C4-2B (cell line): ENCODE measurements around the gene LDLRAD2.

Experiments
- H3K27ac ChIP-seq: fragments of 450-650 bp; 2 replicates; pipeline ENCODE4 v1.5.1; 2017
- ZFX ChIP-seq: fragments of 450-650 bp; IDR thresholded peaks from 2 replicates; pipeline ENCODE4 v1.6.1; 2017
- TF ChIP-seq, protein P1 (sequence below): fragments of 450-650 bp; conservative IDR thresholded peaks from 2 replicates; pipeline ENCODE4 v1.5.1; 2017; ENCODE audit warnings: mild to moderate bottlenecking

The LDLRAD2 gene

DNA sequence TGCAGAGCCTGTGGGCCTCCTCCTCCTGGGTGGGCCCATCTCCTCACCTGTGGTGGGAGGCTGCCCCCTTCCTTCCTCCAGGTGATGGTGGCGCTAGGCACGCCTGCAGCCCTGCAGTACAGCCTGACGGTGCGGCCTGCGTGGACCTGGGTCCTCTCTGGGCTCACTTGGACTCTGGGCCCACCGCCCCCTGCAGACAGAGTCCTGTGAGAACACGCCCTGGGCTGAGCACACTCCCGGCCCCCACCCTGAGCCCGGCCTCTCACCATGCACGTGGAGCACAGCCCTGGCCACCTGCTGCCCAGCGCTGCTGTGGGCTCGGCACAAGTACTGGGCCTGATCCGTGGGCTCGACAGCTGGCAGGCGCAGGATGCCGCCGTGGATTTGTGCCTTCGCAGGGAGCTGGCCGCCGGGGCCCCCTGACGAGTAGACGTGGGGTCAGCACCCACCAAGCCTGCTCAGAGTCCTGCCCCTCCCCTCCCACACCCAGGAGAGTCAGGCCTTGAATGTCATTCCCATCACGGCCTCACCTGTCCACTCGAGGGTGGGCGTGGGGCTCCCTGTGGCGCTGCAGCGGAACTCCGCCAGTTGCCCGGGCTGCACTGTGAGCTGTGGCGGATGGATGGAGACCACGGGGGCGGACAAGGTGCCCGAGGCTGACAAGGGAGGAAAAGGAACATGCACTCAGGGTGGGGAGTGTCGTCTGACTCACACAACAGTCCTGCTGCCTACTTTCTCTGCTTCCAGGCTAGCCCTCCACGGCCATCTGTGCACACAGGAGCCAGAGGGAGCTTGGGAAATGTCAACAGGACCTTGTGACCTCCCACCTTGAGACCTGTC, 43.4 kb downstream of the LDLRAD2 start:
- no peak overlapping the region for H3K27ac ChIP-seq
- TF ChIP-seq, protein P1, sequence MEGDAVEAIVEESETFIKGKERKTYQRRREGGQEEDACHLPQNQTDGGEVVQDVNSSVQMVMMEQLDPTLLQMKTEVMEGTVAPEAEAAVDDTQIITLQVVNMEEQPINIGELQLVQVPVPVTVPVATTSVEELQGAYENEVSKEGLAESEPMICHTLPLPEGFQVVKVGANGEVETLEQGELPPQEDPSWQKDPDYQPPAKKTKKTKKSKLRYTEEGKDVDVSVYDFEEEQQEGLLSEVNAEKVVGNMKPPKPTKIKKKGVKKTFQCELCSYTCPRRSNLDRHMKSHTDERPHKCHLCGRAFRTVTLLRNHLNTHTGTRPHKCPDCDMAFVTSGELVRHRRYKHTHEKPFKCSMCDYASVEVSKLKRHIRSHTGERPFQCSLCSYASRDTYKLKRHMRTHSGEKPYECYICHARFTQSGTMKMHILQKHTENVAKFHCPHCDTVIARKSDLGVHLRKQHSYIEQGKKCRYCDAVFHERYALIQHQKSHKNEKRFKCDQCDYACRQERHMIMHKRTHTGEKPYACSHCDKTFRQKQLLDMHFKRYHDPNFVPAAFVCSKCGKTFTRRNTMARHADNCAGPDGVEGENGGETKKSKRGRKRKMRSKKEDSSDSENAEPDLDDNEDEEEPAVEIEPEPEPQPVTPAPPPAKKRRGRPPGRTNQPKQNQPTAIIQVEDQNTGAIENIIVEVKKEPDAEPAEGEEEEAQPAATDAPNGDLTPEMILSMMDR, result no peak
- no peak for TF ChIP-seq ZFX

DNA sequence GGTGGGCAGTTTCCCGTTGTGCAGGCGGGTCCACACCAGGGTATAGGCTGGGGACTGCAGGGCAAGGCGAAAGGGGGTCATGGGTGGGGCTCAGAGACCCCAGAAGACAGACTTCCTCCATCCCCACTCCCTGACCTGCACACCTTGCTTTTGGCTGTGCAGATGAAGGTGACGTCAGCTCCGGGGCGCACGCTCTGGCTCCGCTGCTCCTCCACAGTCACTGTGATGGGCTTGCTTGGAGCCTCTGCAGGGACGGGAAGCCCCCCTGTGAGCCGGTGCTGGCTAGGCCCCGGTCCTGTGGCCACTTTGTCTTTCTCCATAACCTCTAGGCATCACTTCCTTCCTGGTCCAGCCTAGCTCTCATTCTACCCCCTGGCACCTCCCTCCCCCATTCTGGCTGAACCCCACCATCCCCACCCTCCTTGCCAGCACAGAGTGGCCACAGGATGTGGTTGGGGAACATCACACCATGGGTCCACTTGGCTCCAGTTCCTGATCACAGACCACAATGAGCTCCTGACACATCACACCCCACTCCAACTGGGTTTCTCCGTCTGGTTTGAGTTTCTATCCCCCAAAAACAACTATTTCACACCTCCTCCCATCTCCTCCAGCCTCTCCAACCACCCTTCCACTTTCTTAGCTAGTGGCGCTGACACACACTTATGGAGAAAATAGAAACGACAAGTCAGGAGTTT, 45.2 kb downstream of the LDLRAD2 start:
- H3K27ac ChIP-seq, result no peak overlapping the region
- no peak for TF ChIP-seq ZFX
- TF ChIP-seq, protein P1, result no peak

DNA sequence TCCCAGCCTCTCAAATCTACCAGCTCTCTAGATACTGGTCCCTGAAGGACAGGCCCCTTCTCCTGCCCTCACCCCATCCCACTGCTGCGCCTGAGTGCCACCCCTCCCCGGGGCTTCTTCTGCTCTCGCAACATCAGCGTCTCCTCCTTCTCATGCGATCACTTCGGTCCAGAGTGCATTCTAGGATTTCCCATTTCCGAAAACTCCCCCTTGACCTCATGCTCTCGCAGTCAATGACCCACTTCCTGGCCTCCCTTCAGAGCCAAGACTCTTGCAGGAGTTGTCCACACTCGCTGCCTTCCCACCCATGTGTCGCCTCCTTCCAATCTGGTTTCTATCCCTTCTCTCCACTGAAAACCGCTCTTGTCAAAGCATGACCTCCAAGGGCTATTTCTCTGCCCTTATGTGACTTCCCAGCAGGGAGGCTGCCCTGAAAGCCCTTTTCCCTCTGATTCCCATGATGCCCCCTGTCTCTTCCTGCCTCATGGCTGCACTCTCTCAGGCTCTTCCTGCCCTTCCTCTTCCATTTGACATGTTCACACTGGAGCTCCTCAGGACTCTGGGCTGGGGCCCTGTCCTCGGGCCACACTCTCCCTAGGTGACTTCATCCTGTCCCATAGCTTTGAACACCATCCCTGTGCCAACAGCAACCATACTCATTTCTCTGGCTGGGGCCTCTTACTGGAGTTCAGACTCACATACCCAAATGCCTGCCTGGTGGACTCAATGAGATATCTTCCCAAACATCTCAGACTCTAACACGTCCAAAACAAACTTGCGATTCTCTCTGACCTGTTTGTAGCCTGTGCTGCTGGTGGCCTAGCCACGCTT, 46.0 kb downstream of the LDLRAD2 start:
- no peak overlapping the region for H3K27ac ChIP-seq

DNA sequence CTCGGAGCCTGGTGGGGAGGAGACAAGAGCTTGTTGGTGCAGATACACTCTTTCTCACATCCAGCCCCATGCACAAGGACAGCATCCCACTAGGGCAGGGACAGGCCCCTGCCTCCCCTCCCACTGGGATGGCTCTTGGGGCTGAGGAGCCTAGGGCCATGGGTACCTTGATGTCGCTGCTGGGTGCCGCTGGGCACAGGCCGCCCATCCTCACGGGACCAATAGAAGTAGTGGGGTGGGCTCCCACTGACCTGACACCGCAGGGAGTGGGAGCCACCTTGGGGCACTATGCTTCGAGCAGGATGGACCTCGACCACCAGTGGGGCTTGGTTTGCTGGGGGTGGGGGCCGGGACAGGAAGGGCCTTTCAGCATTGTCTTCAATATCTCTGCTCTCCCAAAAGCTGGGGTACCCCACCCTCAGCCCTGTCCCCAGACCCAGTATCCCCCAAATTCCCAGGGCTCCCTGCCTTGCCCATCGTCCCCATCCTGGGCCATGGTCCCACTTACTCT, 47.7 kb downstream of the LDLRAD2 start:
- H3K27ac ChIP-seq, result no peak overlapping the region
- TF ChIP-seq, protein P1, result no peak
- TF ChIP-seq ZFX, result no peak

More for the DNA sequence above, 46.0 kb downstream of the LDLRAD2 start:
- no peak for TF ChIP-seq ZFX
- TF ChIP-seq, protein P1, result no peak

DNA sequence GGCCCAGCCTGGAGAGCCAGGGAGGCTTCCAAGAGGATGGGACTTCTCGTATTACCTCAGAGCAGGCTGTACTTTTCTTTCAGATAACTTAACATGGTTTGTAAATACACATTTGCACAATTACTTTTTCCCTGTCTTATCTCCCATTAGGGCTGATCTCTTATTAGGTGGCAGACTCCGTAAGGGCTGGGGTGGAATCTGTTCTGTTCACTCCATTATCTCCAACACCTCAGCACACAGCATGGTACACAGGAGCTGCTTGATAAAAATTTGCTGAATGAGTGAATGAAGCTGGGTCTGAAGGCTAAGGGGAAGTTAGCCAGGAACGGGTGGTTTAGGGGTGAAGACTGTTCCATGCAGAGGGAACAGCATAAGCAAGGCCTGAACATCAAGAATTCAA, 48.9 kb downstream of the LDLRAD2 start:
- no peak overlapping the region for H3K27ac ChIP-seq
- TF ChIP-seq, protein P1, result no peak
- TF ChIP-seq ZFX, result no peak

DNA sequence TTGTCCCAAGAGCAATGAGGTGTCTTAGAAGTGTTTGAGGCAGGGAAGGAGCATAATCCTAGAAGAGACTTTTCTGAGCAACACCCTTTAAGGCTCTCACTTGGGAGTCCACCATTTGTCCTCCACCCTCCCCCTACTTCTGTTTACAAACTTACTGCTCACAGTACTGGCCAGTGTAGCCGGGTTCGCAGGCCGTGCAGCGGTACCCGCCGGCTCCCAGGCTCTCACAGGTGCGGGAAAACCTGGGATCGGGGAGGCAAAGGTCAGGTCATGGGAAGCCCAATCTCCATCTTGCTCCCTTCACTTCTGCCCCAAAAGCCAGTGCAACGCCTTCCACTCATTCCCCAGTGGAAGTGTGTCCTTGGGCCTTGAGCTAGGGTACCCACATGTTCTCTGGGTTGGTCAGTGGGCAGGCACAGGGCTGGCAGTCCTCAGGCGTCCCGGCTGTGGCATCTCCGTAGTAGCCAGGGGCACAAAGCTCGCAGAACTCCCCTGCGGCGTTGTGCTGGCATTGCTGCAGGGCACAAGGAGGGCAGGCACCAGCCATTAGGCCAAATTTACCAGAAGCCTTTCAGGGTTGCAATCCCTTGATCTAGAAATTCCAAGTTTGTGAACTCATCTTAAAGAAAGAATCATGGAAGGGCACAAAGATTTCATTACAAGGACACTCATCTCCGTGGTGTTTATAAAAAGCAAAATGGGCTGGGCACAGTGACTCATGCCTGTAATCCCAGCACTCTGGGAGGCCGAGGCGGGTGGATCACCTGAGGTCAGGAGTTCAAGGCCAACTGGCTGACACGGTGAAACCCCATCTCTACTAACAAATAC, 49.8 kb downstream of the LDLRAD2 start:
- TF ChIP-seq, protein P1, result no peak
- no peak for TF ChIP-seq ZFX

More for the DNA sequence above, 49.8 kb downstream of the LDLRAD2 start:
- no peak overlapping the region for H3K27ac ChIP-seq
